ENCODE results near the gene FGD4.
"Not testable (repeated sequence)": the region's sequence is repeated elsewhere in the genome, so short reads cannot be mapped to it uniquely, and the experiment has no call there.

The FGD4 gene

DNA sequence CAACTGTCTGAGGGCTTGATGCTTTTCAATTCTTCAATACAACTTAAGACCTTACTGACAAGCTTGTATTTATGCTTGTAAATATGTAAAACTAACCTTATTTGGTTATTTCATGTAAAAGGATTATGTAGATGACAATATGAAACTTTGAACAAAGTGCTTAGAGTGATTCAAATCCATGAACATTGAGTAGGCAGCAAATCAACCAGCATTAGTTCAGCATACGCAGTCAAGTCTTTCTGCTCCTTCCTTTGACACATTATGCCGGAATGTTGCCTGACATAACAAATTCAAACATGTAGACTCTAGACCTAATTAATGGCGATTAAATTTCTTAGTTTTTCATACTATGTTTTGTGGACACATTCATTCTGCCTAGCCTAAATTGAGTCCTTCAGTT, 105.2 kb downstream of the FGD4 start:
- Histone ChIP-seq H3K4me3 (replicated peaks; ENCODE audit: insufficient read depth, low read length) (no peak overlapping the region), H3K27me3 (ENCODE audit: insufficient read depth, poor library complexity, severe bottlenecking) (no peaks in the 10 kb centered on the region), H3K27ac (replicated peaks) (peak overlapping the region; percentile 29; the same call in 1 of the 2 replicates)
- DNase-seq (ENCODE audit: low read depth in 1 of 2, low spot score in 1 of 2): no peak
- TF ChIP-seq, protein P1, sequence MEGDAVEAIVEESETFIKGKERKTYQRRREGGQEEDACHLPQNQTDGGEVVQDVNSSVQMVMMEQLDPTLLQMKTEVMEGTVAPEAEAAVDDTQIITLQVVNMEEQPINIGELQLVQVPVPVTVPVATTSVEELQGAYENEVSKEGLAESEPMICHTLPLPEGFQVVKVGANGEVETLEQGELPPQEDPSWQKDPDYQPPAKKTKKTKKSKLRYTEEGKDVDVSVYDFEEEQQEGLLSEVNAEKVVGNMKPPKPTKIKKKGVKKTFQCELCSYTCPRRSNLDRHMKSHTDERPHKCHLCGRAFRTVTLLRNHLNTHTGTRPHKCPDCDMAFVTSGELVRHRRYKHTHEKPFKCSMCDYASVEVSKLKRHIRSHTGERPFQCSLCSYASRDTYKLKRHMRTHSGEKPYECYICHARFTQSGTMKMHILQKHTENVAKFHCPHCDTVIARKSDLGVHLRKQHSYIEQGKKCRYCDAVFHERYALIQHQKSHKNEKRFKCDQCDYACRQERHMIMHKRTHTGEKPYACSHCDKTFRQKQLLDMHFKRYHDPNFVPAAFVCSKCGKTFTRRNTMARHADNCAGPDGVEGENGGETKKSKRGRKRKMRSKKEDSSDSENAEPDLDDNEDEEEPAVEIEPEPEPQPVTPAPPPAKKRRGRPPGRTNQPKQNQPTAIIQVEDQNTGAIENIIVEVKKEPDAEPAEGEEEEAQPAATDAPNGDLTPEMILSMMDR (IDR thresholded peaks at IDR 0.05; ENCODE audit: insufficient read depth, low read length): no peak
- TF ChIP-seq, protein P2, sequence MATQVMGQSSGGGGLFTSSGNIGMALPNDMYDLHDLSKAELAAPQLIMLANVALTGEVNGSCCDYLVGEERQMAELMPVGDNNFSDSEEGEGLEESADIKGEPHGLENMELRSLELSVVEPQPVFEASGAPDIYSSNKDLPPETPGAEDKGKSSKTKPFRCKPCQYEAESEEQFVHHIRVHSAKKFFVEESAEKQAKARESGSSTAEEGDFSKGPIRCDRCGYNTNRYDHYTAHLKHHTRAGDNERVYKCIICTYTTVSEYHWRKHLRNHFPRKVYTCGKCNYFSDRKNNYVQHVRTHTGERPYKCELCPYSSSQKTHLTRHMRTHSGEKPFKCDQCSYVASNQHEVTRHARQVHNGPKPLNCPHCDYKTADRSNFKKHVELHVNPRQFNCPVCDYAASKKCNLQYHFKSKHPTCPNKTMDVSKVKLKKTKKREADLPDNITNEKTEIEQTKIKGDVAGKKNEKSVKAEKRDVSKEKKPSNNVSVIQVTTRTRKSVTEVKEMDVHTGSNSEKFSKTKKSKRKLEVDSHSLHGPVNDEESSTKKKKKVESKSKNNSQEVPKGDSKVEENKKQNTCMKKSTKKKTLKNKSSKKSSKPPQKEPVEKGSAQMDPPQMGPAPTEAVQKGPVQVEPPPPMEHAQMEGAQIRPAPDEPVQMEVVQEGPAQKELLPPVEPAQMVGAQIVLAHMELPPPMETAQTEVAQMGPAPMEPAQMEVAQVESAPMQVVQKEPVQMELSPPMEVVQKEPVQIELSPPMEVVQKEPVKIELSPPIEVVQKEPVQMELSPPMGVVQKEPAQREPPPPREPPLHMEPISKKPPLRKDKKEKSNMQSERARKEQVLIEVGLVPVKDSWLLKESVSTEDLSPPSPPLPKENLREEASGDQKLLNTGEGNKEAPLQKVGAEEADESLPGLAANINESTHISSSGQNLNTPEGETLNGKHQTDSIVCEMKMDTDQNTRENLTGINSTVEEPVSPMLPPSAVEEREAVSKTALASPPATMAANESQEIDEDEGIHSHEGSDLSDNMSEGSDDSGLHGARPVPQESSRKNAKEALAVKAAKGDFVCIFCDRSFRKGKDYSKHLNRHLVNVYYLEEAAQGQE (IDR thresholded peaks at IDR 0.05; ENCODE audit: insufficient replicate concordance, low read depth): no peak
- TF ChIP-seq POLR2AphosphoS5 (IDR thresholded peaks at IDR 0.05; ENCODE audit: low read depth): no peak
- no peak for TF ChIP-seq GABPA (IDR thresholded peaks at IDR 0.05; ENCODE audit: low read depth)
- no peak for TF ChIP-seq SPI1 (IDR thresholded peaks at IDR 0.05; ENCODE audit: borderline replicate concordance, low read depth)

DNA sequence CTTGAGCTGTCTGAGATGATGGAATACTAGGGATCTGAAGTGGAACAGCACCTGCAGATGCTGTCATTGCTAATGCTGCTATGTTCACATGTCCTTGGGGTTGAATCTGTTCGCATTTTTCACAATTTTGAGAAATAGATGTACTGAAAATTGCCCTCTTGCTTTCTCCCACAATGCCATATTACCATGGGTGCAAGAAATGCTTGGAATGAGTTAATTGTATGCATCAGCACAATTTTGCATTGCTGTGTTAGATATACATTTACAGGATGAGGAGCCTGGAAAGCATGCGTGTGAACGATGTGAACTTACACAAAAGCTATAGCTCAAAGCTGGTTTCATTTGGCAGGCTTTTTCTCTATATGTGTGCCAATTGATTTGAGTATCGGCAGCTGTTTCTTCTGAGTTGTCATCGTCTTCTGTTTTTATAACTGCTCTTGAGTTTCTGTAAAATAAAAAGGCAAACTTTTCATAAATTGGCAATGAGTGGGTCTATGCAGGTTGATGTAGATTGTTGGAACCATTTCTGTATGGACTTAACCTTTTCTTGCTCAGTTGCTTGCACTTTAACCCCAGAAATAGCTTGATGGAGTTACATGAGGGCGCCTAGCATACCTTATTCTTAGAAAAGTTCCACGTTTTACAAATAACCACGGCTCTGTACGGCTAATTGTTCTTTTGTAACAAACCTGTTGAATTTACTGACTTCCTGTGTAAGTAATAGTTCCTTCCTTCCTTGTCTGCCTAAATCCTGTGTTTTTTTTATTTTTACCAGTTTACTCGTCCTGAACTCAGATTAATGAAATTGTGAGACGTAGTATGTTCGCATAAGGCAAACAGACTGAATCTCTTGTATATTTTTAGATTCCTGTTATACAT, 105.9 kb downstream of the FGD4 start:
- H3K27ac ChIP-seq (replicated peaks): peak overlapping the region; percentile 29

DNA sequence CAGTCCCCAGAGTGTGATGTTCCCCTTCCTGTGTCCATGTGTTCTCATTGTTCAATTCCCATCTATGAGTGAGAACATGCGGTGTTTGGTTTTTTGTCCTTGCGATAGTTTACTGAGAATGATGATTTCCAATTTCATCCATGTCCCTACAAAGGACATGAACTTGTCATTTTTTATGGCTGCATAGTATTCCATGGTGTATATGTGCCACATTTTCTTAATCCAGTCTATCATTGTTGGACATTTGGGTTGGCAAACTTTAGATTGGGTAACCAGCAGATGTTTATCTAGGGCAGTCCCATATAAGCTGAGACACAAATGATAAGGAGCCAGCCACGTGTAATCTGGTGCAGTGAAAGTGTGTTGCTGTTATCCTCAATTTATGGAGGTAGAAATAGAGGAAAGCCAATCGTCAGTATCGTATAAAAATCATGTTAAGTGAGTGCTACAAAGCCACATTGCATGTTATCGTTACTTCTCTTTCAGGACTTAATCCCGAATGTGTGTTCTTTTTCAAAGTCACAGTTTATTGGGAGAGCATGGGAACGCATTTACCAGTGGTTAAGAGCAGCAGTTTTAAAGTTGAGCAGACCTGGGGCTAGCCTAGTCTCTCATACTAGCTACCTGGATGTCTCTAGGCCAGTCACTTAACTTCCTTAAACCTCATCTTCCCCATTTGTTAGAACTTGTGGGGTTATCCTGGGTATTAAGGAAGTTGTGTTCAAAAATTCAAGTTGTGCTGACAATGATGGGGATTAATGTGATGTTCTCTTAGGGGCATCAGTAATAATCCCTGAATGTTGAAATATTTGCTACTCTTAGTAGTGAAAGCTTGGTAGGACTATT, 108.0 kb downstream of the FGD4 start:
- DNase-seq (ENCODE audit: low read depth in 1 of 2, low spot score in 1 of 2): peak in 1 of 2 experiments; percentile 42
- not testable (repeated sequence) for H3K4me3 ChIP-seq (replicated peaks; ENCODE audit: insufficient read depth, low read length); H3K27me3 ChIP-seq (ENCODE audit: insufficient read depth, poor library complexity, severe bottlenecking)
- H3K27ac ChIP-seq (replicated peaks): 0 out of 2 replicates have a peak overlapping the region, but pooled peaks have one; percentile 16

More for the DNA sequence above, 105.9 kb downstream of the FGD4 start:
- Histone ChIP-seq H3K4me3 (replicated peaks; ENCODE audit: insufficient read depth, low read length) (no peak overlapping the region), H3K27me3 (ENCODE audit: insufficient read depth, poor library complexity, severe bottlenecking) (no peaks in the 10 kb centered on the region)
- no peak for DNase-seq (ENCODE audit: low read depth in 1 of 2, low spot score in 1 of 2)
- TF ChIP-seq GABPA (IDR thresholded peaks at IDR 0.05; ENCODE audit: low read depth) (no peak), SPI1 (IDR thresholded peaks at IDR 0.05; ENCODE audit: borderline replicate concordance, low read depth) (no peak), POLR2AphosphoS5 (IDR thresholded peaks at IDR 0.05; ENCODE audit: low read depth) (no peak)
- TF ChIP-seq, protein P2 (IDR thresholded peaks at IDR 0.05; ENCODE audit: insufficient replicate concordance, low read depth): no peak
- TF ChIP-seq, protein P1 (IDR thresholded peaks at IDR 0.05; ENCODE audit: insufficient read depth, low read length): no peak

DNA sequence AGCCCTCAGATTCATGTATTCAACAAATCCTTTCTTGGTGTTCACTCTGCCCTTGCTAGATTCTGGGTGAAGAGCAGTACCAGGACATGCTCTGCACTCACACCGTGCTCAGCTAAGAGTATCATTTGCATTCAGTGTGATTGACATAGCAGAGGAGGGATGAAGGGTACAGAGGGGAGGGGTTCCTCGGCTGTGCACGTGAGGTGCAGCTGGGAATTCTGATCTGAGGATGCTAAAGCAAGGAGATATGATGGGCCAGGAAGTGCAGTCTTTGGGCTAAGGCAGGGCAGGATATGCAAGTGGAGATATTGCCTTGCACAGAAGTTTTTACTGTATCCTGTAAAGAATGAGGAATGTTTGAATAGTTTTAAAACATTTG, 108.6 kb downstream of the FGD4 start:
- DNase-seq (ENCODE audit: low read depth in 1 of 2, low spot score in 1 of 2): no peak
- H3K4me3 ChIP-seq (replicated peaks; ENCODE audit: insufficient read depth, low read length): no peak overlapping the region
- TF ChIP-seq, protein P1 (IDR thresholded peaks at IDR 0.05; ENCODE audit: insufficient read depth, low read length): no peak
- TF ChIP-seq SPI1 (IDR thresholded peaks at IDR 0.05; ENCODE audit: borderline replicate concordance, low read depth) (no peak), GABPA (IDR thresholded peaks at IDR 0.05; ENCODE audit: low read depth) (no peak), POLR2AphosphoS5 (IDR thresholded peaks at IDR 0.05; ENCODE audit: low read depth) (no peak)
- TF ChIP-seq, protein P2 (IDR thresholded peaks at IDR 0.05; ENCODE audit: insufficient replicate concordance, low read depth): no peak
- no peaks in the 10 kb centered on the region for H3K27me3 ChIP-seq (ENCODE audit: insufficient read depth, poor library complexity, severe bottlenecking)
- no peak overlapping the region for H3K27ac ChIP-seq (replicated peaks)

Measured in HL-60 (cell line).